ENCODE results near the gene SLC49A3.

Gene SLC49A3

DNA sequence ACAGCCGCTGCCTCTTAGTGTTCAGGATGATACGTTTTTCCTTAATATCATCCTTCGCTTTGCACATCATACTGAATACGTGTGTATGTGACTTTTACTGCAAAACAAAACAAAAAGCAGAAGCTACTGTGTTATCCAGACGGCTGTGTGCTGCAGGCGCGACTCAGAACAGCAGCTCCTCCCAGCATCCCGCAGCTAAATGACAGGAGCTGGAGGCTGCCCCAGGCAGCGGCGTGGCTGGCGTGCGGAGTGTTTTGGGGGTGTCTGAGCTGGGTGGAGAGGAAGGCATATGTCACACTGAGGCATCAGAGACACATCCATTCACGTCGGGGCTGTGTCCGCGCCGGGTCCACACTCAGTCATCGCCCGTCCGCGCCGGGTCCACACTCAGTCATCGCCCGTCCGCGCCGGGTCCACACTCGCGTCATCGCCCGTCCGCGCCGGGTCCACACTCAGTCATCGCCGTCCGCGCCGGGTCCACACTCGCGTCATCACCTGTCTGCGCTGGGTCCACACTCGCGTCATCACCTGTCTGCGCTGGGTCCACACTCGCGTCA, 33.3 kb upstream of the SLC49A3 start:
- DNase-seq (ENCODE audit: low read depth, low spot score) = no peak

DNA sequence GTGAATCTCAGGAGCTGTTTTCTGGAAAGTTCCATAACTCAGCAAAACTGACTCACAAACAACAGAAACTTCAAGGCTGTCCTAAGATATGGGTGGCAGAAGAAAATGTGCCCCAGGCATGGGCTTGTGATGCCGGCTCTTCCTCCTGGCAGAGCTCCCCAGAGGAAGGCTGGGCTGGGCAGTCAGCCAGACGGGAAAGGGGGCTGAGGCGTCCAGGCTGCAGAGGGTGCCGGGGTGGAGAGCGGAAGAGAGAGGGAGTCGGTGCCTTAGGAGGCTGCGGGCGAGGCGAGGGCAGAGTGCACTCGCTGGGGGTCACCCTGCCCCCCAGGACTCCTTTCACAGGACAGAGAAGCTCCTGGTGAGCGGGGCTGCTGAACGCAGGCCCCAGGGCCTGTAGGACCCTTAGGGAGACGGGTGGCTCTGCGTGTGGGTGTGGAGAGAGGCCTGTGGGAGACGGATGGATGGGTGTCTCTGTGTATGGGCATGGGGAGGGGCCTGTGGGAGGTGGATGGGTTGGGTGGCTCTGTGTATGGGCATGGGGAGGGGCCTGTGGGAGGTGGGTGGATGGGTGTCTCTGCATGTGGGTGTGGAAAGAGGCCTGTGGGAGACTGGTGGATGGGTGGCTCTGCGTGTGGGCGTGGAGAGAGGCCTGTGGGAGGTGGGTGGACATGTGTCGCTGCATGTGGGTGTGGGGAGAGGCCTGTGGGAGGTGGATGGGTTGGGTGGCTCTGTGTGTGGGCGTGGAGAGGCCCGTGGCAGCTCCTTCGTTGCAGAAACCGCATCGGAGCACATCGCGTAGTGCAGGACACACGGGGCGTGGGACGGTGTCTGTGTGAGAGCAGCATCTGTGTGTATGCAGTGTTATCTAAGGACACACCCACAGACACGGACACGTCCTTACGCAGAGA, 32.6 kb upstream of the SLC49A3 start:
- DNase-seq (ENCODE audit: low read depth, low spot score) = no peak

DNA sequence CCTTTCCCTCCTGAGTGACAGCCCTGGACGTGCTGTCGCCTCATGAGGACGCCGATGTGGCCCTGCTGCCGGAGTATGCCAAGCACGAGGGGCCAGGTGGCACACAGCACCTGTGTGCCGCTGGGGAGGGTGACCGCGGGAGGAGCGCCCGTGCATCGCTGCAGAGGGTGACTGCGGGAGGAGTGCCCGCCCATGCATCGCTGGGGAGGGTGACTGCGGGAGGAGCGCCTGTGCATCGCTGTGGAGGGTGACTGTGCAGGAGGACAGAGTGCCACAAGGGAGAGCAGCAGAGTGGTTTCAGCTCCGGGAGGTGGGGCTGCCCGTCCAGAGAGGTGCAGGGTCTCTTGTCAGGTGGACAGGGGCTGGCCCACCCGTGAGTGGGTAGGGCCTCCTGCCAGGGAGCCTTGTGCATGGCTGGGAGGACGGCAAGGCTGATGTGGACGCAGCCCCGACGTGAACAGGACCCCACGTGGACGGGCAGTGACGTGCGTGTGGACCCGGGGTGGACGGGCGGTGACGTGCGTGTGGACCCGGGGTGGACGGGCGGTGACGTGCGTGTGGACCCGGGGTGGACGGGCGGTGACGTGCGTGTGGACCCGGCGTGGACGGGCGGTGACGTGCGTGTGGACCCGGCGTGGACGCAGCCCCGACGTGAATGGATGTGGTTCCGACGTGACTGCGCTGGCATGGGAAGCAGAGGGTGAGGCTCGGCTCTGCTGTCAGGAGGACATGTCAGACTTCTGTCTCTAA, 31.3 kb upstream of the SLC49A3 start:
- DNase-seq (ENCODE audit: low read depth, low spot score) = no peak

DNA sequence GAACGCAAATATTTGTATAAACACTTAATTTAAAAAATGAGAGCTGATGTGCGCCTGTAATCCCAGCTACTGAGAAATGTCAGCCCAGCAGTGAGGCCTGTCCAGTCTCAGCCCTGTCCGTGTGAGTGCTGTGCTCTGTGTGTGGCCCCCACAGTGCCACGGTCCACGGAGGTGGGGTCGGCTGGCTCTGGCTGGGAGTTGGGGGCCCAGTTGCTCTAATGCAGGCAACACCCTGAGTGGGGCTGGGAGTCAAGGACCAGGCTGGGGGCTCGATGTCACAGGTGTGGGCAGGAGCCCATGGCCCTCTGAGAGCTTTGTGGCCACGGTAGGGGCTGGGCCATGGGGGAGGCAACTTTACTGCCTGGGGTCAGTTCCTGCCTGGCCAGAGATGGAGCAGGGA, 29.5 kb upstream of the SLC49A3 start:
- no peak for DNase-seq (ENCODE audit: low read depth, low spot score)

DNA sequence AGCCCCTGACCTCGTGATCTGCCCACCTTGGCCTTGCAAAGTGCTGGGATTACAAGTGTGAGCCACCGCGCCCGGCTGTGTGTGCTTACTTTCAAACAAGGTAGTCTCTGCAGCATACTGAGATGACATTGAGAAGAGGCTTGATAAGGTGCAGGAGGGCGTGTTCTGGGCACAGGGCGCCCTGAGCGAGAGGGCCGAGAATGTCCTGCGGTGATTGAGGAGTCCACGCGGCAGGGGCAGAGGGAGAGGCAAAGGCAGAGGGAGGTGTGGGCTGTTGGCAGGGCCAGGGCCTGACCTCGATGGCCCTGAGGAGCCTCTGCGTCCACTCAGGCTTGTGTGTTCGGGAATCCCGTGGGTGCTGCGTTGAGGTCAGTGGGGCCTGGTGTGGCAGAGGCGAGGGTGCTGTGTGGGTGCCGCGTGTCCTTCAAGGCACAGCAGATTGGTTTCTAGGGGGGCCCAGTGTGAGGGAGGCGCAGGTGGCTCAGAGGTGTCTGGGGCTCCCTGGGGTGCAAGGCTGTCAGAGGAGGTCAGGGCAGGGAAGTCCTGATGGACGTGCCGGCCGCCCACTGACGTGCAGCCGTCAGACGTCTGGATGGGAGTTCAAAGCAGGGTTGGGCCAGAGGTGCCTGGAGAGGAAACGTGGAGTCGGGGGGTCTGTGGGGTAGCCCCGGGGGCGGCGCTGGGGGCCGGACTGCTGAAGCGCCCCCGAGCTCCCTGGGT, 28.8 kb upstream of the SLC49A3 start:
- DNase-seq (ENCODE audit: low read depth, low spot score) = no peak

DNA sequence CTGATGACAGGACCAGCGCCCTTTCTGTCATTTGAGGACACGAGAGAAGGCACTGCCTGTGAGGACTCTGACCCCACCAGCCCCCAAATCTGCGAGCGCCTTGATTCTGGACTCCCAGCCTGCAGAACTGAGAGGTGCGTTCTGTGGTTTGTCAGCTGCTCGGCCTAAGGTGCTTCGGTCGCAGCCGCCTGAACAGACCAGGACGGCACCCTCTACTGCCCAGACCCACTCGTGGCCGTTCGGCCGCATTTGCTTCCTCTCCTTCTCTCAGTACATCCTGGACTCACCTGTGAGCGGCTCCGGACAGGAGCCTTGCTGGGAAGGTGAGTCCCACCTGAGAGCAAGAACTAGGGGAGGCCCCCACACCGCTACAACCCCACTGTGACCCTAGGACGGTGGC, 25.1 kb upstream of the SLC49A3 start:
- DNase-seq (ENCODE audit: low read depth, low spot score) = no peak

DNA sequence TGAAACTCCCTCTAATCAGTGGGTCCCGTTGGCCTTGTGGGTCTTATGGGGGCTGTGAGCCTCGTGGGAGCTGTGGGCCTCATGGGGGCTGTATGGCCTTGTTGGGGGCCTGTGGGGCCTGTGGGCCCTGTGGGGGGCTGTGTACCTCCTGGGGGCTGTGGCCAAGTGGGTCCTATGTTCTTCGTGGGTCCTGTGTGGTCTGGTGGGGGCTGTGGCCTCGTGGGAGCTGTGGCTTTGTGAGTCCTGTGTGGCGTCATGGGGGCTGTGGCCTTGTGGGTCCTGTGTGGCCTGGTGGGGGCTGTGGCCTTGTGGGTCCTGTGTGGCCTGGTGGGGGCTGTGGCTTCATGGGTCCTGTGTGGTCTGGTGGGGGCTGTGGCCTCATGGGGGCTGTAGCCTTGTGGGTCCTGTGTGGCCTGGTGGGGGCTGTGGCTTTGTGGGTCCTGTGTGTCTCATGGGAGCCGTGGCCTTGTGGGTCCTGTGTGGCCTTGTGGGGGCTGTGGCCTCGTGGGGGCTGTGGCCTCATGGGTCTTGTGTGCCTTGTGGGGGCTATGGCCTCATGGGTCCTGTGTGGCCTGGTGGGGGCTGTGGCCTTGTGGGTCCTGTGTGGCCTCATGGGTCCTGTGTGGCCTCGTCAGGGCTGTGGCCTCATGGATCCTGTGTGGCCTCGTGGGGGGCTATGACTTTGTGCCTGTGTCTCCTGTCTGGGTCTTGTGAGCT, 24.1 kb upstream of the SLC49A3 start:
- no peak for DNase-seq (ENCODE audit: low read depth, low spot score)

DNA sequence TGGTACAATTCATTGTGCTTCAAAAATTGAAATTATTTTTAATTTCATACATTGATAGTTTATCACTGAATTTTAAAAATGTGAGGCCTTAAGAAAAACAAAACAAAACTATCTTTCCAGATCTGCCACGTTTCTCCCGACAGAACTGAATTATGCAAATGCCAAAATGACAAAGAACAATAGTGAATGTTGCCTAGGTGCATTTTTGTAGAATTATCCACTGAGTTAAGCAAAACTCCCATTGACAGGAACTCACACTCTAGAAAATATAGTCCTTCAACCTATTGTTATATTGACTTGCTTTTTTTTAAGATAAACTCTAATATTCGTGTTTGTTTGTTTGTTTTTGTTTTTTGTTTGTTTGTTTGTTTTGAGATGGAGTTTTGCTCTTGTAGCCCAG, 23.1 kb upstream of the SLC49A3 start:
- no peak for DNase-seq (ENCODE audit: low read depth, low spot score)

DNA sequence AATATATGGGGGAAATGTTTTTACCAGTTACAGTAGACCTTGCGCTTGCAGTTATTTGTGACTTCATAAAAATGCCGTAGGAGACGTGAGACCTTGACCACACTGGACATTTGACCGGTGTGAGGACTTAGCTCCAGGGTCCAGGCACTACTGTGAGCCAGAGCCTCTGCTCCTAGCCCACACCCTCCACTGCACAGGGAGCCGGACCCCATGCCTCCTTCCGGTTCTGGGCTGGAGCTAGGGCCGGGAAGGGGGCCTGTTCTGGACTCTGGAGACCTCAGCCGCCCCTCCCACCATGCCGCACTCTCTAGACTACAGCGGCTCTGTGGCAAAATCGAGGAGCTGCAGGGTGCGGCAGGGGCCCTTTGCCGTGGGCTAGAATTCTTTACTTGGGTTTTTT, 22.0 kb upstream of the SLC49A3 start:
- DNase-seq (ENCODE audit: low read depth, low spot score) = no peak

DNA sequence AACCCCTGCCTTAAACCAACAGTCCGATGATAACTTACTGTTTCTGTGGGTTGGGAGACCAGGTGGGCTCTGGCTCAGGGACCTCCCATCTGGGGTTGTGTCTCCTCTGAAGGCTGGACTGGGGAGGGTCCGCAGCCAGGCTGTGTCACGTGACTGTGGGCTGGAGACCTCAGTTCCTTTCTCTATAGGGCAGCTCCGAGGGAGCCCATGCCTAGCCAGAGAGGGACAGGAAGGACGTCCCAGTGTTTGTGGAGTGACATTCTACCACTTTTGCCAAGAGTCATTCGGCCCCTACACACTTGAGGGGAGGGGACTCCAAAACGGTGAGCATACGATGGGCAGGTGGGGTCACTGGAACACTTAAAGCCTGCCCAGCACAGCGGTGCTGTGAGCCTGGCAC, 21.2 kb upstream of the SLC49A3 start:
- DNase-seq (ENCODE audit: low read depth, low spot score) = no peak

DNA sequence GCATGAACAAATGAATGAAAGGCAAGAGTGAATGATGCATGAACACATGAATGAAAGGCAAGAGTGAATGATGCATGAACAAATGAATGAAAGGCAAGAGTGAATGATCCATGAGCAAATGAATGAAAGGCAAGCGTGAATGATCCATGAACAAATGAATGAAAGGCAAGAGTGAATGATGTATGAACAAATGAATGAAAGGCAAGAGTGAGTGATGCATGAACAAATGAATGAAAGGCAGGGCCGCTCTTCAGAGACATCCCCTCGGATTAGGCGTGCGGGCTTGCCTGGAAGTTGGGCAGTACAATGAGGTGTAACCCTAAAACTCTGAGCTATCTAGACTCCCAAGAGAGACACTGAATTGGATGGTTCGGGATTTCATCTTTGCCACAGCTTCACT, 20.4 kb upstream of the SLC49A3 start:
- no peak for DNase-seq (ENCODE audit: low read depth, low spot score)

DNA sequence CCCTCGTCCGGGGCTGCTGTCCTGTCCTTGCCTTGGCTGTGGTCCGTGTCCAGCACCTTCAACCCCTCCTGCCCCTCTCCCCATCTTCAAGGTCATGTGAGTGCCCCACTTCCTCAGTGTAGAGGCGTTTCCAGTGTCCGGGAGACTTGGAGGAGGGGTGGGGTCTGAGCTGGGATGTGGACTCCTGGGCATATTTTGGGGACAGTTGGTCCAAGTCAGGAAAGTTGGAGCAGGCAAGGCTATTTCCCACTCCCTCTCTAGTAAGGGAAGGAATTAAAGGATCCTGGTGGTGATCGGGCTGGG, 19.6 kb upstream of the SLC49A3 start:
- no peak for DNase-seq (ENCODE audit: low read depth, low spot score)

DNA sequence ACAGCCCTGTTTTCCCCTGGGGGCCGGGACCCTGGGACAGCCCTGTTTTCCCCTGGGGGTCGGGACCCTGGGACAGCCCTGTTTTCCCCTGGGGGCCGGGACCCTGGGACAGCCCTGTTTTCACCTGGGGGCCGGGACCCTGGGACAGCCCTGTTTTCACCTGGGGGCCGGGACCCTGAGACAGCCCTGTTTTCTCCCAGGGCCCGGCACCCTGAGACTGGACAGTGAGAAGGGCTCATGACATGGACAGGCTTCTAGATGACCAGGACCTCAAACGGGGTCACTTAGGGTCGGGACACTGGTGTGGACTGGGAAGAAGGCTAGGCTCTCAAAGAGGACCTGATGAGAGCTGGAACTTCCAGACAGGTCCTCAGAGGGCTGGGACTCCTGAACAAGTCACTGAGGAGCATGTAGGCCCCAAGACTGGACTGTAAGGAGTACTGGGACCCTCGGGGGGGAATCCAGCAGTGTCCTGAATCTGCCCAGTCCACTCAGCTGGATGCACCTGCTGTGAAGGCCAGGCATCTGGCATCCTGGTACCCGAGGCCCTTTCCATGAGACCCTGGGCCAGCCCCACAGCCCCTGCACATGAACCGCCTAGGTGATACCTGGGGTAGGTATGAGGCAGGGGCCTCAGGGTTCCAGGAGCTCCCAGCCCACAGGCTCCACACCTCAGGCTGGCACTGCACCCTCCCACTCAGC, 19.1 kb upstream of the SLC49A3 start:
- DNase-seq (ENCODE audit: low read depth, low spot score) = no peak

DNA sequence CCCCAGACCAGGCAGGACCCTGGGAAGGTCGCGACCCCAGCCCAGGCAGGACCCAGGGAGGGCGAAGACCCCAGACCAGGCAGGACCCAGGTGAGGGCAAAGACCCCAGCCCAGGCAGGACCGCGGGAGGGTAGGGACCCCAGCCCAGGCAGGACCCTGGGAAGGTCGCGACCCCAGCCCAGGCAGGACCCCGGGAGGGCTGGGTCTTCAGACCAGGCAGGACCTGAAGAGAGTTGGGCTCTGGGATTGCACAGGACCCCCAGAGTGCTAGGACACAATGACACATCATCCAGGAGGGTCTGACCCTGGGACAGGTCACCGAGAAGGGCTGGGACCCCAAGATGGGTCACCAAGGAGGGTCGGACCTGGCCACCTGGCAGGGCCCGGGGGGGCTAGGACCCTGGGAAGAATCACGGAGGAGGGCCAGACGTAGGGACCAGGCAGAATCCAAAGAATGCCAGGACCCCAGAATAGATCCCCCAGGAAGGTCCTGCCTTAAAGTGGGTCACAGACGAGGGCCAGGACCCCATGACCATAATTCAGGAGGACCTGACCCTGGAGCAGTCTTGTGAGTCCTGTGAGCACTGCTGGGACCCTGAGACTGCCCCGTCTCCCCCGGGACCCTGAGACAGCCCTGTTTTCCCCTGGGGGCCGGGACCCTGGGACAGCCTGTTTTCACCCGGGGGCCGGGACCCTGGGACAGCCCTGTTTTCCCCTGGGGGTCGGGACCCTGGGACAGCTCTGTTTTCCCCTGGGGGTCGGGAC, 18.1 kb upstream of the SLC49A3 start:
- no peak for DNase-seq (ENCODE audit: low read depth, low spot score)

DNA sequence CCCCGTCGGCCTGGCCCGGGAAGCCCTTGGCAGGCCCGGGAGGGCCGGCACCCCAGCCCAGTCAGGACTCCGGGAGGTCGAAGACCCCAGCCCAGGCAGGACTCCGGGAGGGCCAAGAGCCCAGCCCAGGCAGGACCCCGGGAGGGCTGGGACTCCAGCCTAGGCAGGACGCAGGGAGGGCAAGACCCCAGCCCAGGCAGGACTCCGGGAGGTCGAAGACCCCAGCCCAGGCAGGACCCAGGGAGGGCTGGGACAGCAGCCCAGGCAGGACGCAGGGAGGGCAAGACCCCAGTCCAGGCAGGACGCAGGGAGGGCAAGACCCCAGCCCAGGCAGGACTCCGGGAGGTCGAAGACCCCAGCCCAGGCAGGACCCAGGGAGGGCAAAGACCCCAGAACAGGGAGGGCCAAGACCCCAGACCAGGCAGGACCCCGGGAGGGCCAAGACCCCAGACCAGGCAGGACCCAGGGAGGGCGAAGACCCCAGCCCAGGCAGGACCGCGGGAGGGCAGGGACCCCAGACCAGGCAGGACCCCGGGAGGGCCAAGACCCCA, 17.2 kb upstream of the SLC49A3 start:
- DNase-seq (ENCODE audit: low read depth, low spot score) = peak; percentile 42

DNA sequence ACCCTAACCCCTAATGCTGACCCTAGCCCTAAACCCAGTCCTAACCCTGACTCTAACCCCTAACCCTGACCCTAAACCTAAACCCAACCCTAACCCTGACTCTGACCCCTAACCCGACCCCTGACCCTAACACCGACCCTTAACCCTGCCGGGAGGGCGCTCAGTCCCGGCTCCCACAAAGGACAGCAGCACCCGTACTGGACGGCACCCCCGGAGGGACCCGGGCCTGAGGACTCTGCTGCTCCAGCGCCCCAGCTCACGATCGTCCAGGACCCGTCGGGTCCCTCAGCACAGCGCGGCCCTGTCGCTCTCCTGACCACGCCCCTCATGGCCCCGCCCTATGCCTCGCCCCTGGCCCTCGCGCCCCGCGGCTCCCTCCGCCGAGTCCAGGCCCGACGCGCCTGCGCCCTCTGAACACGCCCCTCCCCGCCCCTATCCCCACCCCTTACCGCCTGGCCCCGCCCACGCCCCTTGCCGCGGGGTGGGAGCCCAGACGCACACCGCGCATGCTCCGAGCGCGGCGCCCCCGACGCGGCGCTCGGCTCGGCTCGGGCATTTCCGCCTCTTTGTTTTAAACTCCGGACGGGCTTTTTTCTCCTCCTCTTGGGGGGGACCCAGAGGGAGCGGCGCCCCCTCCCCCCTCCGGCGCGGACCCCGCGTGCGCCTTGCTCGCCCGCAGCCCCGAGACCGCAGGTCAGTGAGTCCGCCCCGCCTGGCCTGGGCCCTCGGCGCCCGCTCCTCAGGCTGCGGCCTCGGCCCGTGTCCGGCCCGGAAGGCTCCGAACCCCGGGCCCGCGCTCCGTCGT, 16.5 kb upstream of the SLC49A3 start, which contains the start of gene PCGF3:
Gene PCGF3 (plus strand): TSS at position 555 of the 805 bp plus-strand sequence. CDS start 27,849 bp downstream, outside the sequence.
- peak; percentile 92 for DNase-seq (ENCODE audit: low read depth, low spot score)

DNA sequence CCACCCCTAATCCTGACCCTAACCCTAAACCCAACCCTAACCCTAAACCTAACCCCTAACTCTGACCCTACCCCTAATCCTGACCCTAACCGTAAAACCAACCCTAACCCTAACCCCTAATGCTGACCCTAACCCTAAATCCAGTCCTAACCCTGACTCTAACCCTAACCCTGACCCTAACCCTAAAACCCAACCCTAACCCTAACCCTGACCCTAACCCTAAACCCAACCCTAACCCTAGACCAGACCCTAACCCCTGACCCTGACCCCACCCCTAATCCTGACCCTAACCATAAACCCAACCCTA, 16.0 kb upstream of the SLC49A3 start:
- no peak for DNase-seq (ENCODE audit: low read depth, low spot score)

DNA sequence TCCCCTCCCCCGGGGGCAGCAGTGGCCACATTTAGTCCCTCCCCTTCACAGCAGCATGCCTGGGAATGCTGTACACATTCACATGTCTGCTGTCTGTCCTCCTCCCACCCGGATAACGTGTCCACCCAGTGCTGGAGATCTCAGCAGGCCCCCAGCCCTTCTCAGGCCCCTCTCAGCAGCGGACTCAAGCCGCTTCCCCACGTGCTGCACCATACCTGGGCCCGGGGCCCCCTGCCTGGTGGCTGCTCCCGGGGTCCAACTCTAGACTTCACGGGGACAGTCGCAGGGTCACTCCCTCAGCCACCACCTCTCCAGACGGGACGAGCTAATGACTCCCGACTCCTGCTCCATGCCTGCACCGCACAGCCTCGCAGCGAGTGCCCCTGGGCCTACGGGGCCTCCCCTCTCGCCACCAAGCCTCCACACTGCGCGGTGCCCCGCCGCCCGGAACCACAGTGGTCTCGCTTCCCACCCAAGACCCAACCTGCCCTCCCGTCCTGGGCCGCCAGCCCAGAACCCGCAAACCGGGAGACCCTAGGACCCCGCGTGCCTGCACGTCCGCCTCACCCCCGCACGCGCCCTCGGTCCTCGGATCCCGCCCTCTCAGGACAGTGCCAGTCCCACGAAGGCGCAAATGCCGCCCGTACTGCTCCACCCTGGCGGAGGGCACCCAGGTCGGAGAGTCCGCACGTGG, 15.4 kb upstream of the SLC49A3 start:
- DNase-seq (ENCODE audit: low read depth, low spot score) = no peak
